ENCODE results near the gene PAOX.
"Not testable (repeated sequence)": the region's sequence is repeated elsewhere in the genome, so short reads cannot be mapped to it uniquely, and the experiment has no call there.

Gene PAOX

DNA sequence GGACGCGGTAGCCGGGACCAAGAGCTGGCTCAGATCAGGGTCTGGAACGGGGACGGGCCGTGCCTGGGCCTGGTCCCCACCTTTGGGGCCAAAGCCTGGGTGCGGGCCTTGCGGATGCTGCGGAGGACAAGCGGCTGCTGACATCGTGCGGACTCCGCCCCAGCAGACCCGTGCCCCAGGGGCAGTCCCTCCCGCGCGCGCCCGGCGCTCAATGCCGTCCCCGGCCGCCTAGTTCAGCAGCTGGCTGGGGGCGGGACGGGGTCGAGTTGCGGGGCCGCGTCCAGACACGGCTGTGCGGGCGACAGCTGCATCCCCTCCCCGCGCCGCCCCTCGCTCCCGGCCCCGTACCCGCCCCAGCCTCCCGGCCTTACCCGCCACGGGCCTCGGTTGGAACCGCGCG, 45.0 kb downstream of the PAOX start:
- H3K36me3 Mint-ChIP-seq (ENCODE audit: low read depth) = peaks cover 23% of the 10 kb centered on the region
- H3K4me3 Mint-ChIP-seq; H3K4me1 Mint-ChIP-seq (ENCODE audit: low read depth); H3K9me3 Mint-ChIP-seq; intact Hi-C loops (cut with micrococcal nuclease); H3K27ac Mint-ChIP-seq: not testable (repeated sequence)
- peaks cover 31% of the 10 kb centered on the region for H3K27me3 Mint-ChIP-seq

DNA sequence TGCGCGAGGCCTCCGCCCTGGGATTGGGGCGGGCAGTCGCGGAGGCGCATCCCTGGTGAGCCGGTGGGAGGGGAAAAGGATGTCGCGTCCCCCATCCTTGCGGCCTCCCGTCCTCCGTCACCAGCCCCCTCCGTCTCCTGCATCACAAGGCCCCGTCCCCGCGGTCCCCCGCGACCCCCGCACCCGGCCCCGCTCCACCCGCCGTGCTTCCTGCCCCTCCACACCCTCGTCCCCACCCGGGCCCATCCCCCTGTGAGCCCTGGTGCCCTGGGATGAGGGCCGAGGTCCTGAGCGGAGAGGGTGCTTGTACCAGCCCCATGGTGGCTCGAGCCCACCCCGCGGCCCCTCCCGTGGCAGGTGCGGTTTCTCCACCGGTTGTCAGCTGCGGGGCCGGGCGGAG, 45.5 kb downstream of the PAOX start, which contains the start of gene SPRN:
Gene SPRN, minus strand, starts transcription at position 25 of the 400 bp plus-strand sequence. CDS start 944 bp downstream, outside the sequence.
- H3K4me1 Mint-ChIP-seq (ENCODE audit: low read depth); H3K9me3 Mint-ChIP-seq: not testable (repeated sequence)

GRCh38 chr10:133429571-133429970, 50.5 kb downstream of the PAOX start:
- H3K9me3 Mint-ChIP-seq; H3K36me3 Mint-ChIP-seq (ENCODE audit: low read depth); H3K4me3 Mint-ChIP-seq; intact Hi-C loops (cut with micrococcal nuclease); H3K27me3 Mint-ChIP-seq; H3K27ac Mint-ChIP-seq; H3K4me1 Mint-ChIP-seq (ENCODE audit: low read depth): not testable (repeated sequence)

More for the DNA sequence above, 45.5 kb downstream of the PAOX start, which contains the start of gene SPRN:
- H3K27ac Mint-ChIP-seq; H3K4me3 Mint-ChIP-seq; intact Hi-C loops (cut with micrococcal nuclease): not testable (repeated sequence)
- Mint-ChIP-seq H3K27me3 (peaks cover 35% of the 10 kb centered on the region), H3K36me3 (ENCODE audit: low read depth) (peaks cover 18% of the 10 kb centered on the region)

DNA sequence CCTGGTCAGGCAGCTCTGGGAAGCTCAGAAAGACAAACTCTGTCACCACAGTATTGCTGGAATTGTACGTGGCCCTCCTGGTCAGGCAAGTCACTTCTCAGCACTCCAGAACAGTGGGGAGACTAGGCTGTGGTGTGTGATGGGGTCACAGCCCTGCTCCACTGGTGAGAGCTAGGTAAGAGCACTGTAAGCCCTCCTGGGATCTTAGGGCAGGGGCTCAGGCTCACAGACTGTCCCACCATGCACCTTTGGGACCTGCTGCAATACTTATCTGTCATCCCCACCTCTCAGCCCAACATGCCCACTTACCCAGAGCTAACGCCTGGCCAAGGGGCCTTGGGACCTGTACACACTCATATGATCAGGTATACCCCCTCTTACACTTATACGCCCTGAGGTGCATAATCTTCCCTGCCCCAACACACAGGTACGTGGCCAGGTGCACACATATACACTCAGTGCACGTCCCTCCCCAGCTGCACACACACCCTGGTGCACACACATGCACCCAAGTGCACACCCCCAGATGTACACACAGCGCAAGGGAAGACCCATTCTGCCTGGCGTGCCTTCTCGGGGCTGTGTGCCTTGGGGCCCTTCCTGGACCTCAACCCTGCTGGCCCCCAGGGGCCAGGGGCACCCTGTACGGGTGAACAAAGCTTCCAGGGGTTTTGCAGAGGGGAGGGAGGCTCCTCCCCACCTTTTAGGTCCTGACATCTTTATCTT, 53.0 kb downstream of the PAOX start:
- H3K36me3 Mint-ChIP-seq (ENCODE audit: low read depth); H3K4me3 Mint-ChIP-seq; H3K9me3 Mint-ChIP-seq; H3K4me1 Mint-ChIP-seq (ENCODE audit: low read depth); H3K27ac Mint-ChIP-seq; intact Hi-C loops (cut with micrococcal nuclease): not testable (repeated sequence)
- peaks cover 15% of the 10 kb centered on the region for H3K27me3 Mint-ChIP-seq

GRCh38 chr10:133432789-133433188, 53.7 kb downstream of the PAOX start:
- H3K27me3 Mint-ChIP-seq = peaks cover 17% of the 10 kb centered on the region
- H3K4me1 Mint-ChIP-seq (ENCODE audit: low read depth); H3K36me3 Mint-ChIP-seq (ENCODE audit: low read depth); intact Hi-C loops (cut with micrococcal nuclease); H3K27ac Mint-ChIP-seq; H3K9me3 Mint-ChIP-seq; H3K4me3 Mint-ChIP-seq: not testable (repeated sequence)

DNA sequence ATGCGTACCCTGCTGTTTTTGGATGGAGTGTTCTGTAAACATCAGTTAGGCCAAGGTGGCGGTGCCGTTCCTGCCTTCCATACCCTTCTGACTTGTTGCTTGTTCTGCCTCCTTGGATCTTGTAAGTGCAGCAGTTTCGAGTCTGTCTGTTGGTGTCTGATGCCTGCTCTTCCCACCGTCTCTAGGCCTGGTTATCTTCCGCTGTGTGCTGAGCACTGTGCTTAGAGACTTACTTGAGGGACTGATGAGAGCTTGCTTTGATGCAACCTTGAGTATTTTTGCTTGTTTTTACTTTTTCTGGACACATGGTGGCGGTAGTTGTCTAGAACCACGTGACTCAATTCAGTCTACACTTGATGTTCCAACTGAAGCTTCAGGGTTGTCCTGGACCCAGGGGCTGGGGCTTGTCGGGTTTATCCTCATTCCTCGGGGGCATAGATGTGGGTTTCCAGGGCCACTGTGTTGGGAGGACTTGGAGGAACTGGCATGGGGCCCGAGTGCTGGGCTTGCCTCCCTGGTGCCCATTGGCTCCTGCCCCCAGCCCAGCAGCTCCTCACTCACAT, 59.7 kb downstream of the PAOX start:
- Mint-ChIP-seq H3K27ac (no peak overlapping the region), H3K4me1 (ENCODE audit: low read depth) (peaks cover 11% of the 10 kb centered on the region), H3K4me3 (no peak overlapping the region), H3K27me3 (peaks cover 12% of the 10 kb centered on the region), H3K36me3 (ENCODE audit: low read depth) (no peaks in the 10 kb centered on the region), H3K9me3 (no peaks in the 10 kb centered on the region)
- intact Hi-C loops (cut with micrococcal nuclease) = no loop called here

DNA sequence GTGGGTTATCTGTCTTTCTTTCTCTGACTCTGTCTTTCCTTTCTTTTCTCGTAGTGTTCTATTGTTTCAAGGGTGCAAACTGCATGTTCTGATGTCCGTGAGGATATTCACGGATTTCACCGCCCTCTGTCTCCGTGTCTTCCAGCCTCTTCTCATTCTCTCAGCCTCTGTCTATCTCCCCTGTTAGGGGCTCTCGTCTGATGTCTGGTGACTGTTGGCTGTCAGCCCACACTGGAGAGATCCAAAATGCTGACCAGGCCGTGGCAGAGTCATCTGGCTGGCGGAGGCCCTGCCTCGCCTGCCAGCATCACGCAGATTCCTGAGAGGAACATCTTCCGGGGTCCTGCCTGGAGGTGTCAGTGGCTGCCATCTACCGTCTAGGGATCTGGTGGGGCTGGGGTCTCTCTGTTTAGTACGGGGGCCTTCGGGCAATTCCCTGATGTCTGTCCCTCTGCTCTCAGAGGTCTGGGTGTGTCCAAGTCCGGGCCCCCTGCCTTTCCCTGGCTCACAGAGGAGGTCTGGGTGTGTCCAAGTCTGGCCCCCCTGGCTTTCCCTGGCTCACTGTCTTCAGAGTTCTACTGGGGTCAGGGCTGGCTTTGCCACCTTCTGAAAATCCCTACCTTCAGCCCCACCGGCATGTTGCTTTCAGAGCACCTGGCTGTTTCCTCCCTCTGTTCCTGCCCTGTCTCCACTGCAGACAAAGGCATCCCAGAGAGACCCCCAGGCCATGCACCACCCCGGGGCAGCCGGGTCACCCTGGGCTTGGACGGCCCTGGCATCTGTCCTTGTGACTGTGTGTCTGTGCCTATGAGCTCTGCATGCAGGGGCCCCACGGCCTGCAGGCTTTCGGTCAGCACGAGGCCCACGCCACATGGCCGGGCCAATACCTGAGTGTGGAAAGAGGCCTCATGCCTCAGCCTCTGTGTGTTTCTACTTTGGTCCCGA, 60.7 kb downstream of the PAOX start:
- peaks cover 11% of the 10 kb centered on the region for H3K27me3 Mint-ChIP-seq
- no peak overlapping the region for H3K4me3 Mint-ChIP-seq
- intact Hi-C loops (cut with micrococcal nuclease) = loop anchor here (5.0 kb wide), 1 partner anchor 133 kb away; no protein-coding TSS in a partner anchor
- H3K27ac Mint-ChIP-seq = no peak overlapping the region
- H3K4me1 Mint-ChIP-seq (ENCODE audit: low read depth) = peaks cover 11% of the 10 kb centered on the region
- peaks cover 2% of the 10 kb centered on the region for H3K9me3 Mint-ChIP-seq
- H3K36me3 Mint-ChIP-seq (ENCODE audit: low read depth) = no peaks in the 10 kb centered on the region

DNA sequence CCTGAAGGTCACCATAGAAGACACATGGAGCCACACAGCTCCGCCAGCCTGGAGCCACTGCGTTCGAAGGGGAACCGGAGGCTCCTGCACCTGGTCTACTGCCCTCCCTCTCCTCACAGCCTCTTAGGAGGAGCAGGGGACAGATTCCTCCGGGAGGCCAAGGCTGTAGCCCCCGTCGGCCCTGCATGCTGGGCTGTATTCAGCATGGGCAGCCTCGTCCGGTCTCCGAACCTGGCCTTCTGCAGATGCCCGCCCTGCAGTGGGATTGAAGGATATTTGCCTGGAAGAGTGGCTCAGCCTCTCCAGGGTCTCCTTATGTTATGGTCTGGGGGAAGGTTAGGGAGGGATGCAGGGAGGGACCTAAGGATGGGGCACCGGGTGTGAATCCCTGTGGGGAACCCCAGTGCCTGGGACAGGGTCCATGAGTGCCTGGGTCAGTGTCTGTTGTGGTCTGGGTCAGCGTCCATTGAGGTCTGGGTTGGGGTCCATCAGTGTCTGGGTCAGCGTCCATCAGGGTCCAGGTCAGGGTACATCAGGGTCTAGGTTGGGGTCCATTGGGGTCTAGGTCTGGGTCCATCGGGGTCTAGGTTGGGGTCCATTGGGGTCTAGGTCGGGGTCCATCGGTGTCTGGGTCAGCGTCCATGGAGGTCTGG, 61.7 kb downstream of the PAOX start:
- intact Hi-C loops (cut with micrococcal nuclease) = loop anchor here (5.0 kb wide), 1 partner anchor 132 kb away; no protein-coding TSS in a partner anchor

More for the DNA sequence above, 61.7 kb downstream of the PAOX start:
- Mint-ChIP-seq H3K4me3 (no peak overlapping the region), H3K27ac (no peak overlapping the region), H3K27me3 (peaks cover 16% of the 10 kb centered on the region), H3K9me3 (peaks cover 11% of the 10 kb centered on the region), H3K4me1 (ENCODE audit: low read depth) (peaks cover 11% of the 10 kb centered on the region), H3K36me3 (ENCODE audit: low read depth) (no peaks in the 10 kb centered on the region)

Data from dendritic cell treated with granulocyte-macrophage colony-stimulating factor and Interleukin-4, amounts not matched to agents 40 ng/mL and 50 ng/mL, for 4 days (primary cell).